Lower lobe of right lung (tissue), 2 donors: ENCODE results near the gene MMP14. TPM values are rescaled to one million over a fixed set of nuclear protein-coding genes. Genes with fewer than 3 reads are reported as not detected.
"Not testable (repeated sequence)": the region's sequence is repeated elsewhere in the genome, so short reads cannot be mapped to it uniquely, and the experiment has no call there.

Source experiments
- ATAC-seq, 2 donors: fragments of 200-7000 bp; cut with Tn5 transposase; one replicate each; pipeline ENCODE4 v1.9.1; 2020 to 2022; ENCODE audit warnings: mild to moderate bottlenecking in 2 of 2, moderate library complexity in 2 of 2
- DNase-seq: peaks from one replicate; pipeline ENCODE4 v3.0.0-alpha.2; 2020
- H3K27ac ChIP-seq: fragments of 200-600 bp; one replicate; pipeline ENCODE4 v1.8.0; 2022
- H3K27me3 ChIP-seq: fragments of 200-600 bp; one replicate; pipeline ENCODE4 v1.8.0; 2022; ENCODE audit warnings: low read depth
- H3K36me3 ChIP-seq: fragments of 200-600 bp; one replicate; pipeline ENCODE4 v1.8.0; 2022; ENCODE audit warnings: mild to moderate bottlenecking
- H3K4me1 ChIP-seq: fragments of 200-600 bp; one replicate; pipeline ENCODE4 v1.8.0; 2022
- H3K4me3 ChIP-seq: fragments of 200-600 bp; one replicate; pipeline ENCODE4 v1.8.0; 2022; ENCODE audit warnings: mild to moderate bottlenecking
- H3K9me3 ChIP-seq: fragments of 200-600 bp; one replicate; pipeline ENCODE4 v1.8.0; 2022
- intact Hi-C: fragments of 100-400 bp; cut with DNase I; formaldehyde crosslinking; loops from one replicate; pipeline ENCODE4 v1.11.0; 2022
- total RNA-seq: library from RNA; stranded (reverse); fragmentation: NEBNext Ultra II Directional; extraction: Animal tissue kit (Norgen Biotek cat#: 25700); gene quantifications from one replicate; pipeline ENCODE4 v1.2.1, GENCODE V29; 2021
- TF ChIP-seq, protein P1 (sequence below): fragments of 200-600 bp; IDR thresholded peaks from one replicate; pipeline ENCODE4 v1.8.0; 2022; ENCODE audit warnings: antibody characterized with exemption, mild to moderate bottlenecking
- donor health status: DM: no; HTN: yes; CAD: no; lungs with severe emphysema.

MMP14 gene
- total RNA-seq, 1 donor from 2014 or later, result 124 TPM

DNA sequence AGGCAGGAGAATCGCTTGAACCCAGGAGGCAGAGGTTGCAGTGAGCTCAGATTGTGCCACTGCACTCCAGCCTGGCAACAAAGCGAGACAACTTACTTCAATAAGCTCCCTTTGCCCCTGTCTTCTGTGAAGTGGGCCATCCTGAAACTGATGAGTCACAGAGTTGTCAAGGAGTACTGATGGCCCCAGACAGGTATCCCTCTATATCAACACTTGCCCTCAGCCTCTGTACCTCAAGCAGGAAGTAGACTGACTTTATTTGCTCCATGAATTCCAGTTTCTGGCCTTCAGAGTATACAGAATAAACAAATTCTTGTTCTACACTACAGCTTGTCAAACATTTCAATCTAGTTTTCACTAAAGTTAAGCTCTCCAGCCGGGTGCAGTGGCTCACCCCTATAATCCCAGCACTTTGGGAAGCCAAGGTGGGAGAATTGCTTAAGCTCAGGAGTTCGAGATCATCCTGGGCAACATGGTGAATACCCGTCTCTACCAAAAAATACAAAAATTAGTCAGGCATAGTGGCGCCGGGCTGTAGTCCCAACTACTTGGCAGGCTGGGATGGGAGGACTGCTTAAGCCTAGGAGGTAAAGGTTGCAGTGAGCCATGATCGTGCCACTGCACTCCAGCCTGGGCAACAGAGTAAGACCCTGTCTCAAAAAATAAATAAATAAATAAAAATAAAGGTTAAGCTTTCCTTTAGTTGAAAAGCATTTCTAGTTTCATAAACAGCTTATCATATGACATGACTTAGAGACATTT is 18.8 kb downstream of the MMP14 start:
- H3K27me3 ChIP-seq, result no peaks in the 10 kb centered on the region
- H3K36me3 ChIP-seq, result no peaks in the 10 kb centered on the region
- no peak overlapping the region for H3K4me3 ChIP-seq
- ATAC-seq (no peak), DNase-seq (no peak)
- no peak overlapping the region for H3K27ac ChIP-seq
- intact Hi-C loops, result loop anchor here (5.0 to 10.0 kb wide), 2 partner anchors 200 to 278 kb away; no protein-coding TSS in a partner anchor
- no peaks in the 10 kb centered on the region for H3K9me3 ChIP-seq
- TF ChIP-seq, protein P1, sequence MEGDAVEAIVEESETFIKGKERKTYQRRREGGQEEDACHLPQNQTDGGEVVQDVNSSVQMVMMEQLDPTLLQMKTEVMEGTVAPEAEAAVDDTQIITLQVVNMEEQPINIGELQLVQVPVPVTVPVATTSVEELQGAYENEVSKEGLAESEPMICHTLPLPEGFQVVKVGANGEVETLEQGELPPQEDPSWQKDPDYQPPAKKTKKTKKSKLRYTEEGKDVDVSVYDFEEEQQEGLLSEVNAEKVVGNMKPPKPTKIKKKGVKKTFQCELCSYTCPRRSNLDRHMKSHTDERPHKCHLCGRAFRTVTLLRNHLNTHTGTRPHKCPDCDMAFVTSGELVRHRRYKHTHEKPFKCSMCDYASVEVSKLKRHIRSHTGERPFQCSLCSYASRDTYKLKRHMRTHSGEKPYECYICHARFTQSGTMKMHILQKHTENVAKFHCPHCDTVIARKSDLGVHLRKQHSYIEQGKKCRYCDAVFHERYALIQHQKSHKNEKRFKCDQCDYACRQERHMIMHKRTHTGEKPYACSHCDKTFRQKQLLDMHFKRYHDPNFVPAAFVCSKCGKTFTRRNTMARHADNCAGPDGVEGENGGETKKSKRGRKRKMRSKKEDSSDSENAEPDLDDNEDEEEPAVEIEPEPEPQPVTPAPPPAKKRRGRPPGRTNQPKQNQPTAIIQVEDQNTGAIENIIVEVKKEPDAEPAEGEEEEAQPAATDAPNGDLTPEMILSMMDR, result no peak
- H3K4me1 ChIP-seq, result peaks cover 29% of the 10 kb centered on the region

DNA sequence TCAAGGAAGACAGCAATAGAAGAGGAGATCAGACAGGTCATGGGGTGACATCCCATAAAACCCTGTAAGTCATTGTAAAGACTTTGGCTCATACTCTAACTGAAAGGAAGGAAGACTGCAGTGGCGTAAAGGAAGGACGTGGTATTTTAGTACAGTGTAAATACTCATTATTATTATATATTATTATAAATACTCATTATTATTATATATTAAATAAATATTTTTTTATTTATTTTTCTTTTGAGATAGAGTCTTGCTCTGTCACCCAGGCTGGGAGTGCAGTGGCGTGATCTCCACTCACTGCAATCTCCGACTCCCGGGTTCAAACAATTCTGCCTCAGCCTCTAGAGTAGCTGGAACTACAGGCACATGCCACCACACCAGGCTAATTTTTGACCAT is 20.0 kb downstream of the MMP14 start:
- TF ChIP-seq, protein P1, result no peak
- Histone ChIP-seq H3K36me3 (no peaks in the 10 kb centered on the region), H3K27ac (no peak overlapping the region), H3K4me1 (peaks cover 17% of the 10 kb centered on the region), H3K9me3 (no peaks in the 10 kb centered on the region), H3K27me3 (no peaks in the 10 kb centered on the region), H3K4me3 (no peak overlapping the region)
- DNase-seq, result no peak
- ATAC-seq, result no peak
- intact Hi-C loops, result loop anchor here (5.0 to 10.0 kb wide), 2 partner anchors 202 to 279 kb away; no protein-coding TSS in a partner anchor

DNA sequence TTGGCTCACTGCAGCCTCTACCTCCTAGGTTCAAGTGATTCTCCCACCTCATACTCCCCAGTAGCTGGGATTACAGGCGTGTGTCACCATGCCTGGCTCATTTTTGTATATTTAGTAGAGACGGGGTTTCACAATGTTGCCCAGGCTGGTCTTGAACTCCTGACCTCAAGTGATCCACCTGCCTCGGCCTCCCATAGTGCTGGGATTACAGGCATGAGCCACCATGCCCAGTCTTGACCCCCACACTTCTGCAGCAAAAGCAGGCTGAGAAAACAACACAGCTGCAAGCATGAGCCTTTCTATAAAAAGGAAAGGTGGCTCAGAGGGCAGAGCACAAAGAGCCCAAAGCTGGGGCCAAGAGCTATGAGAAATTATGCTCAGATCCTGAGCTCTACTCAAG is 24.0 kb downstream of the MMP14 start:
- H3K4me3 ChIP-seq, DNase-seq, H3K27ac ChIP-seq, H3K9me3 ChIP-seq, intact Hi-C loops, H3K27me3 ChIP-seq, H3K36me3 ChIP-seq, H3K4me1 ChIP-seq, ATAC-seq: not testable (repeated sequence)

DNA sequence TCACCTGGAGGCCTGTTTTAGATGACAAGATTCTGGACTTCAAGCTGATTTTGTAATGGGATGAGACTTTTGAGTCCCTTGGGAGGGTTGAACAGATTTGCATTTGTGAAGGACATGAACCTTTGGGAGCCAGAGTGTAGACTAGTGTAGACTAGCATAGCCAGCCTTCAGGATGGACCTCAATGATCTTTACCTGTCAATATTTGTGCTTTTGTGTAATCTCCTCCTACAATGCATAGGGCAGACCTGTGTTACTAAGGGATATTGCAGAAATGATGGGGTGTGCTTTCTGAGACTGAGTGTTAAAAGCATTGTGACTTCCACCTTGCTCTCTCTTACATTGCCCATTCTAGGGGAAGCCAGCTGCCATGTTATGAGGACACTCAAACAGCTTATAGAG is 25.3 kb downstream of the MMP14 start:
- Histone ChIP-seq H3K36me3 (no peaks in the 10 kb centered on the region), H3K27me3 (no peaks in the 10 kb centered on the region), H3K27ac (no peak overlapping the region), H3K4me3 (no peak overlapping the region), H3K9me3 (no peaks in the 10 kb centered on the region), H3K4me1 (no peaks in the 10 kb centered on the region)
- TF ChIP-seq, protein P1, result no peak
- ATAC-seq (no peak), DNase-seq (no peak)
- intact Hi-C loops, result no loop called here

DNA sequence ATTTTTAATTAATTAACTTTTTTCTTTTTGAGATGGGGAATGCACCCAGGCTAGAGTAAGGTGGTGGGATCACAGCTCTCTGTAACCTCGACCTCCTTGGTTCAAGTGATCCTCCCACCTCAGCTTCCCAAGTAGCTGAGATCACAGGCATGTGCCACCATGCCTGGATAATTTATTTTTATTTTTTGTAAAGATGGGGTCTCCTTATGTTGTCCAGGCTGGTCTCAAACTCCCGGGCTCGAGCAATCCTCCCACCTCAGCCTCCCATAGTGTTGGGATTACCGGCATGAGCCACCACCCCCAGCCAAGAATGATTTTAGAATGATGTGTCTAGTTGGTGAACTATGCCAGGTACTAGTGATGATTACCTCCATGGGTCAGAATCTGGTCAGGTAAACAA is 28.6 kb downstream of the MMP14 start:
- Histone ChIP-seq H3K36me3 (no peaks in the 10 kb centered on the region), H3K27me3 (no peaks in the 10 kb centered on the region), H3K27ac (no peak overlapping the region), H3K4me3 (no peak overlapping the region), H3K9me3 (no peaks in the 10 kb centered on the region), H3K4me1 (peaks cover 2% of the 10 kb centered on the region)
- DNase-seq (no peak), ATAC-seq (no peak)
- TF ChIP-seq, protein P1, result no peak
- intact Hi-C loops, result no loop called here
